ENCODE measurements around the gene HOXD1.

The HOXD1 gene

DNA sequence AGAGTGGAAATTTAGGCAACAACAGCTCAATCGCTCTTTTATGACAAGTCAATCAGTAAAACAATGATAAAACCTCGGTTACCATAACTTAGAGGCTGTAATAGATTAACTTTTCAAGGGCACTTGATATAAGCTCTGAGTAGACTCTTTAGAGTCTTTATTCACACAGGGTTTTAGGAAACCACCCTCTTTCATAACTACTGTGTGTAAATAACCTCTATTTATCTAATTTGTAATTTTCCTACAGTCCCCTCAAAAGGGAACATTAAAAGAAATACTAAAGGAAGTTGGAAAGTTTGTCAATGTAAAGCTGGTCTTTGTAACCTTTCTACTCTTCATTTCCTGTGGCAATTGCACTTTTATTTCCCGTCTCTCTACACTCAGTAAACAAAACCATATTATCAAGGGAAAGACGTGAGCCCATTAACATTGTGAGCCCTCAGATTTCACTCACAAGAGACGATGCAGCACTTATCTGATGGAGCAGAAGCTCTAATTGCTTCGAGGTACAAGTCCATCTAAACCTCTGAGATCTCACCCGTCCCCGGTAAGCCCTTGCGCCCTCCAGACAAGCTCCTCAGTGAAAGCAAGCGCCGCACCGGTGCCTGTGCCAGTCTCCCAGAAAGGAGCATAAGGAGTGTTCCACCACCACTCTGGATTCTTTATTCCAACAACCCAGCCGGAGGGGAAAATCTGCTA is 1.1 kb upstream of the HOXD1 start:
- no peak for ATAC-seq (ENCODE audit: insufficient read depth, low read depth)
- Histone ChIP-seq H3K4me2 (ENCODE audit: insufficient read depth, low read length) (no peak overlapping the region), H3K9me3 (ENCODE audit: insufficient read depth, low read length, severe bottlenecking) (no peaks in the 10 kb centered on the region), H3K36me3 (ENCODE audit: insufficient read depth, low read length) (no peaks in the 10 kb centered on the region), H3K9ac (ENCODE audit: low read depth, low read length) (no peak overlapping the region), H3K27me3 (ENCODE audit: insufficient read depth, low read length, poor library complexity) (peaks cover 3% of the 10 kb centered on the region), H3K27ac (ENCODE audit: low read length) (no peak overlapping the region), H2AFZ (ENCODE audit: low read depth, low read length) (no peak overlapping the region), H3K4me1 (ENCODE audit: insufficient read depth, low read length) (no peaks in the 10 kb centered on the region), H3K79me2 (ENCODE audit: insufficient read depth, low read length) (no peaks in the 10 kb centered on the region), H4K20me1 (ENCODE audit: insufficient read depth, low read length) (no peaks in the 10 kb centered on the region), H3K4me3 (ENCODE audit: low read depth in 1 of 2, low read length in 2 of 2) (no peak overlapping the region)
- TF ChIP-seq CTCF (IDR thresholded peaks at IDR 0.05; ENCODE audit: borderline replicate concordance, extremely low read depth, low read length, poor library complexity, severe bottlenecking) (no peak), EZH2 (IDR thresholded peaks at IDR 0.05; ENCODE audit: borderline replicate concordance, low read depth, low read length, severe bottlenecking) (no peak)
- no peak for DNase-seq

DNA sequence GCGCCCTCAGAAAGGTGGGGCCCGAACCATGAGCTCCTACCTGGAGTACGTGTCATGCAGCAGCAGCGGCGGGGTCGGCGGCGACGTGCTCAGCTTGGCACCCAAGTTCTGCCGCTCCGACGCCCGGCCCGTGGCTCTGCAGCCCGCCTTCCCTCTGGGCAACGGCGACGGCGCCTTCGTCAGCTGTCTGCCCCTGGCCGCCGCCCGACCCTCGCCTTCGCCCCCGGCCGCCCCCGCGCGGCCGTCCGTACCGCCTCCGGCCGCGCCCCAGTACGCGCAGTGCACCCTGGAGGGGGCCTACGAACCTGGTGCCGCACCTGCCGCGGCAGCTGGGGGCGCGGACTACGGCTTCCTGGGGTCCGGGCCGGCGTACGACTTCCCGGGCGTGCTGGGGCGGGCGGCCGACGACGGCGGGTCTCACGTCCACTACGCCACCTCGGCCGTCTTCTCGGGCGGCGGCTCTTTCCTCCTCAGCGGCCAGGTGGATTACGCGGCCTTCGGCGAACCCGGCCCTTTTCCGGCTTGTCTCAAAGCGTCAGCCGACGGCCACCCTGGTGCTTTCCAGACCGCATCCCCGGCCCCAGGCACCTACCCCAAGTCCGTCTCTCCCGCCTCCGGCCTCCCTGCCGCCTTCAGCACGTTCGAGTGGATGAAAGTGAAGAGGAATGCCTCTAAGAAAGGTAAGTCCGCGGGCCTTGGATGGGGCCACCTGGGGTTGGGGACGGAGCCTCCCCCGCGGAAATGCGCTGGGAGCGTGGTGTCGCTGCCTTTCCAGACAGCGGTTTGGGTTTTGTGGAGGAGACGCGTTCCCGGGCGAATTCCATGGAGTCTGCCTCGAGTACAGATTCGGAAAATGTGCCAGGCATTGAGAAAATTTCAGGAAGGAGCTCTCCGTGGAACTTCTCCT is 559 bp downstream of the HOXD1 start:
- ATAC-seq (ENCODE audit: insufficient read depth, low read depth) (no peak), DNase-seq (no peak)
- Histone ChIP-seq H2AFZ (ENCODE audit: low read depth, low read length) (no peak overlapping the region), H4K20me1 (ENCODE audit: insufficient read depth, low read length) (no peaks in the 10 kb centered on the region), H3K4me1 (ENCODE audit: insufficient read depth, low read length) (no peaks in the 10 kb centered on the region), H3K27me3 (ENCODE audit: insufficient read depth, low read length, poor library complexity) (peaks cover 10% of the 10 kb centered on the region), H3K27ac (ENCODE audit: low read length) (no peak overlapping the region), H3K4me2 (ENCODE audit: insufficient read depth, low read length) (no peak overlapping the region), H3K9ac (ENCODE audit: low read depth, low read length) (no peak overlapping the region), H3K4me3 (ENCODE audit: low read depth in 1 of 2, low read length in 2 of 2) (no peak overlapping the region), H3K36me3 (ENCODE audit: insufficient read depth, low read length) (no peaks in the 10 kb centered on the region), H3K79me2 (ENCODE audit: insufficient read depth, low read length) (no peaks in the 10 kb centered on the region), H3K9me3 (ENCODE audit: insufficient read depth, low read length, severe bottlenecking) (no peaks in the 10 kb centered on the region)
- TF ChIP-seq EZH2 (IDR thresholded peaks at IDR 0.05; ENCODE audit: borderline replicate concordance, low read depth, low read length, severe bottlenecking) (no peak), CTCF (IDR thresholded peaks at IDR 0.05; ENCODE audit: borderline replicate concordance, extremely low read depth, low read length, poor library complexity, severe bottlenecking) (no peak)

DNA sequence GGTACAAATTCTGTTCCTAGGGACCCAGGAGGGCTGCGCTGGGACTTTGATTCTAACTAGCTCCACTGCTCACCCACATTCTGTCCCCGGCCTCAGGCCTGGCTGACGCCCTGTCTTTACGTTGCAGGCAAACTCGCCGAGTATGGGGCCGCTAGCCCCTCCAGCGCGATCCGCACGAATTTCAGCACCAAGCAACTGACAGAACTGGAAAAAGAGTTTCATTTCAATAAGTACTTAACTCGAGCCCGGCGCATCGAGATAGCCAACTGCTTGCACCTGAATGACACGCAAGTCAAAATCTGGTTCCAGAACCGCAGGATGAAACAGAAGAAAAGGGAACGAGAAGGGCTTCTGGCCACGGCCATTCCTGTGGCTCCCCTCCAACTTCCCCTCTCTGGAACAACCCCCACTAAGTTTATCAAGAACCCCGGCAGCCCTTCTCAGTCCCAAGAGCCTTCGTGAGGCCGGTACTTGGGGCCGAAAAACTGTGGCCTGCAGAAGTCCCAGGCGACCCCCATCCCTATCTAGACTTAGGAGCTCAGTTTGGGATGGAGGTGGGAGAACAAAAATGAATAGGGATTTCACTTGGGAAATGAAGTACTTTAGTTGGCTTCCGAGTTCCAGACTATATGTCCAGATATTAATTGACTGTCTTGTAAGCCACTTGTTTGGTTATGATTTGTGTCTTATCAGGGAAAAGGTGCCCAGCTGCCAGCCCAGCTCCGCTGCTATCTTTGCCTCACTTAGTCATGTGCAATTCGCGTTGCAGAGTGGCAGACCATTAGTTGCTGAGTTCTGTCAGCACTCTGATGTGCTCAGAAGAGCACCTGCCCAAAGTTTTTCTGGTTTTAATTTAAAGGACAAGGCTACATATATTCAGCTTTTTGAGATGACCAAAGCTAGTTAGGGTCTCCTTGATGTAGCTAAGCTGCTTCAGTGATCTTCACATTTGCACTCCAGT is 1.5 kb downstream of the HOXD1 start:
- no peak overlapping the region for H3K9ac ChIP-seq (ENCODE audit: low read depth, low read length)
- DNase-seq = no peak

More for the DNA sequence above, 1.5 kb downstream of the HOXD1 start:
- no peak overlapping the region for H3K27ac ChIP-seq (ENCODE audit: low read length)
- H3K9me3 ChIP-seq (ENCODE audit: insufficient read depth, low read length, severe bottlenecking) = no peaks in the 10 kb centered on the region
- H3K4me1 ChIP-seq (ENCODE audit: insufficient read depth, low read length) = no peaks in the 10 kb centered on the region
- no peaks in the 10 kb centered on the region for H3K79me2 ChIP-seq (ENCODE audit: insufficient read depth, low read length)
- H3K4me2 ChIP-seq (ENCODE audit: insufficient read depth, low read length) = no peak overlapping the region
- no peak overlapping the region for H3K4me3 ChIP-seq (ENCODE audit: low read depth in 1 of 2, low read length in 2 of 2)
- no peak overlapping the region for H2AFZ ChIP-seq (ENCODE audit: low read depth, low read length)
- no peak for ATAC-seq (ENCODE audit: insufficient read depth, low read depth)
- TF ChIP-seq EZH2 (IDR thresholded peaks at IDR 0.05; ENCODE audit: borderline replicate concordance, low read depth, low read length, severe bottlenecking) = no peak
- TF ChIP-seq CTCF (IDR thresholded peaks at IDR 0.05; ENCODE audit: borderline replicate concordance, extremely low read depth, low read length, poor library complexity, severe bottlenecking) = no peak
- peaks cover 14% of the 10 kb centered on the region for H3K27me3 ChIP-seq (ENCODE audit: insufficient read depth, low read length, poor library complexity)
- H4K20me1 ChIP-seq (ENCODE audit: insufficient read depth, low read length) = no peaks in the 10 kb centered on the region
- no peaks in the 10 kb centered on the region for H3K36me3 ChIP-seq (ENCODE audit: insufficient read depth, low read length)

Measured in DND-41 (cell line).